HepG2 (cell line): ENCODE results near the gene LRRC28. TPM values are rescaled to one million over a fixed set of nuclear protein-coding genes. Genes with fewer than 3 reads are reported as not detected.

ENCODE experiments used
- AGO1 ChIP-seq: fragments of 200-400 bp; formaldehyde crosslinking; IDR thresholded peaks from 2 replicates; pipeline ENCODE4 v1.6.1; 2017; ENCODE audit warnings: mild to moderate bottlenecking, low read depth, low read length, moderate library complexity; ENCODE audit not compliant: poor library complexity, severe bottlenecking
- ATF1 ChIP-seq: IDR thresholded peaks from 2 replicates; pipeline ENCODE4 v1.6.1; 2016; ENCODE audit warnings: mild to moderate bottlenecking, control low read depth
- ATF4 ChIP-seq, 2 experiments: fragments of 450-650 bp in 1 of 2; sonication (generic) in 1 of 2; formaldehyde crosslinking; IDR thresholded peaks; 2 replicates each; pipeline versions ENCODE4 v1.5.0 to v1.8.0; 2020 to 2022; ENCODE audit warnings: mild to moderate bottlenecking in 1 of 2, missing genetic modification reagents in 1 of 2
- CBX2 ChIP-seq, 2 experiments: fragments of 200-600 bp in 1 of 2; sonication (generic); formaldehyde crosslinking in 1 of 2; IDR thresholded peaks; 2 replicates each; pipeline versions ENCODE4 v1.7.0 to v1.8.1; 2018 to 2022; ENCODE audit warnings: low read depth in 2 of 2, low read length in 1 of 2, mild to moderate bottlenecking in 1 of 2, missing genetic modification reagents in 1 of 2
- FOXC1 ChIP-seq: sonication (generic); formaldehyde crosslinking; IDR thresholded peaks from 2 replicates; pipeline ENCODE4 v1.8.0; 2022; ENCODE audit warnings: mild to moderate bottlenecking, missing genetic modification reagents, borderline replicate concordance
- GPN1 ChIP-seq: sonication (generic); formaldehyde crosslinking; IDR thresholded peaks from 2 replicates; pipeline ENCODE4 v1.5.1; 2020; ENCODE audit warnings: missing genetic modification reagents, borderline replicate concordance
- HOXA9 ChIP-seq: sonication (generic); formaldehyde crosslinking; IDR thresholded peaks from 2 replicates; pipeline ENCODE4 v1.8.1; 2022; ENCODE audit warnings: missing genetic modification reagents, mild to moderate bottlenecking, moderate library complexity, borderline replicate concordance
- SATB2 ChIP-seq: sonication (generic); formaldehyde crosslinking; IDR thresholded peaks from 2 replicates; pipeline ENCODE4 v1.5.0; 2020; ENCODE audit warnings: missing genetic modification reagents
- SIX1 ChIP-seq: sonication (generic); formaldehyde crosslinking; IDR thresholded peaks from 2 replicates; pipeline ENCODE4 v1.4.0; 2020; ENCODE audit warnings: missing genetic modification reagents, borderline replicate concordance
- SKI ChIP-seq: fragments of 450-650 bp; IDR thresholded peaks from one replicate; pipeline ENCODE4 v1.6.1; 2018; ENCODE audit warnings: mild to moderate bottlenecking; ENCODE audit not compliant: partially characterized antibody
- SOX6 ChIP-seq, 2 experiments: fragments of 450-650 bp in 1 of 2; sonication (generic) in 1 of 2; formaldehyde crosslinking in 1 of 2; IDR thresholded peaks; 2 replicates each; pipeline versions ENCODE4 v1.4.0 to v1.6.1; 2017 to 2020; ENCODE audit warnings: antibody characterized with exemption in 1 of 2, mild to moderate bottlenecking in 1 of 2, missing genetic modification reagents in 1 of 2
- ZBTB7A ChIP-seq: sonication (generic); formaldehyde crosslinking; IDR thresholded peaks from 2 replicates; pipeline ENCODE4 v1.8.0; 2022; ENCODE audit warnings: mild to moderate bottlenecking, missing genetic modification reagents
- ZFYVE20 ChIP-seq: sonication (generic); formaldehyde crosslinking; IDR thresholded peaks from 2 replicates; pipeline ENCODE4 v1.8.0; 2023; ENCODE audit warnings: low read depth, mild to moderate bottlenecking, moderate library complexity, missing genetic modification reagents, borderline replicate concordance
- ZNF160 ChIP-seq: sonication (generic); formaldehyde crosslinking; IDR thresholded peaks from 2 replicates; pipeline ENCODE4 v1.8.0; 2022; ENCODE audit warnings: mild to moderate bottlenecking, inconsistent platforms, missing genetic modification reagents
- ZNF317 ChIP-seq: sonication (generic); formaldehyde crosslinking; IDR thresholded peaks from 2 replicates; pipeline ENCODE4 v1.5.0; 2020; ENCODE audit warnings: mild to moderate bottlenecking, missing genetic modification reagents
- ZNF34 ChIP-seq: sonication (generic); formaldehyde crosslinking; IDR thresholded peaks from 2 replicates; pipeline ENCODE4 v1.4.0; 2020; ENCODE audit warnings: mild to moderate bottlenecking, missing genetic modification reagents, borderline replicate concordance
- ZNF777 ChIP-seq: sonication (generic); formaldehyde crosslinking; IDR thresholded peaks from 2 replicates; pipeline ENCODE4 v1.4.0; 2020; ENCODE audit warnings: missing genetic modification reagents
- polyA plus RNA-seq, 8 experiments: library from polyadenylated mRNA; depleted of rRNA in 3 of 8; stranded (reverse) in 7 of 8; unstranded in 1 of 8; fragments of >200 nt; fragmentation: Illumina TruSeq in 4 of 8; extraction: Trizol in 4 of 8; gene quantifications; 2 replicates each; pipeline versions ENCODE4 v1.2.1 to v1.2.3, GENCODE V29; 2011 to 2016; ENCODE audit warnings: low read depth in 4 of 8, missing spikeins in 1 of 8, mixed read lengths in 1 of 8; ENCODE audit not compliant: insufficient read depth in 1 of 8
- total RNA-seq, 5 experiments: library from RNA; depleted of rRNA; stranded (reverse); fragments of >200 nt; fragmentation: Illumina TruSeq; extraction: Trizol; gene quantifications; 2 replicates each; pipeline ENCODE4 v1.2.3, GENCODE V29; 2016; ENCODE audit warnings: low read depth in 1 of 5
- TF ChIP-seq, protein P1 (sequence below): sonication (generic); formaldehyde crosslinking; IDR thresholded peaks from 2 replicates; pipeline ENCODE4 v1.4.0; 2020; ENCODE audit warnings: missing genetic modification reagents, borderline replicate concordance
- TF ChIP-seq, protein P2 (sequence below): IDR thresholded peaks from 2 replicates; pipeline ENCODE4 v1.6.1; 2016; ENCODE audit warnings: mild to moderate bottlenecking, missing biosample characterization, missing genetic modification reagents
- TF ChIP-seq, protein P3 (sequence below): sonication (generic); formaldehyde crosslinking; IDR thresholded peaks from 2 replicates; pipeline ENCODE4 v1.8.1; 2023; ENCODE audit warnings: missing genetic modification reagents, inconsistent platforms, borderline replicate concordance
- TF ChIP-seq, protein P4 (sequence below): sonication (generic); formaldehyde crosslinking; conservative IDR thresholded peaks from 2 replicates; pipeline ENCODE4 v1.8.0; 2022; ENCODE audit warnings: low read depth, missing genetic modification reagents

The LRRC28 gene
- total and polyA plus RNA-seq, 2 of the 13 experiments (the other 11 are each of a cell fraction or from before 2014, with no cell fraction given), result 17.5 to 21.3 TPM

DNA sequence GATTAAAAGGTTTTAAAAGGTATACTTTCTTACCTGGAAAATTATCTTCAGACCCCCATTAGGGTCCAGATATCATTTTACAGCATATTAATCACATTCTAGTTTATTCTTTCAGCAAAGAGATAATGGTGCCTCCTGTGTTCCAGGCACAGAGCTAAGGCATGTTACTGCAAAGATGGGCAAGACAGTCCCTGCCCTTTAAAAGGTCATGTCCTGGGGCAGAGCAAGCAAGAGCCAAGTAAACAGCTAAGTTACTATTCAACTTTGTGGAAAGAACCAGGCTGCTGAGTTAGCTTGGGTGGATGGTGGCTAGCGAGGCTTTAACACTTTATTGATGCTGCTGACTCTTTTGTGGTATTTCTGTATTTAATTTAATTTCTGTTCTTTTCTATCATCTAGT is 75.0 kb downstream of the LRRC28 start (continued):
- TF ChIP-seq, protein P1, sequence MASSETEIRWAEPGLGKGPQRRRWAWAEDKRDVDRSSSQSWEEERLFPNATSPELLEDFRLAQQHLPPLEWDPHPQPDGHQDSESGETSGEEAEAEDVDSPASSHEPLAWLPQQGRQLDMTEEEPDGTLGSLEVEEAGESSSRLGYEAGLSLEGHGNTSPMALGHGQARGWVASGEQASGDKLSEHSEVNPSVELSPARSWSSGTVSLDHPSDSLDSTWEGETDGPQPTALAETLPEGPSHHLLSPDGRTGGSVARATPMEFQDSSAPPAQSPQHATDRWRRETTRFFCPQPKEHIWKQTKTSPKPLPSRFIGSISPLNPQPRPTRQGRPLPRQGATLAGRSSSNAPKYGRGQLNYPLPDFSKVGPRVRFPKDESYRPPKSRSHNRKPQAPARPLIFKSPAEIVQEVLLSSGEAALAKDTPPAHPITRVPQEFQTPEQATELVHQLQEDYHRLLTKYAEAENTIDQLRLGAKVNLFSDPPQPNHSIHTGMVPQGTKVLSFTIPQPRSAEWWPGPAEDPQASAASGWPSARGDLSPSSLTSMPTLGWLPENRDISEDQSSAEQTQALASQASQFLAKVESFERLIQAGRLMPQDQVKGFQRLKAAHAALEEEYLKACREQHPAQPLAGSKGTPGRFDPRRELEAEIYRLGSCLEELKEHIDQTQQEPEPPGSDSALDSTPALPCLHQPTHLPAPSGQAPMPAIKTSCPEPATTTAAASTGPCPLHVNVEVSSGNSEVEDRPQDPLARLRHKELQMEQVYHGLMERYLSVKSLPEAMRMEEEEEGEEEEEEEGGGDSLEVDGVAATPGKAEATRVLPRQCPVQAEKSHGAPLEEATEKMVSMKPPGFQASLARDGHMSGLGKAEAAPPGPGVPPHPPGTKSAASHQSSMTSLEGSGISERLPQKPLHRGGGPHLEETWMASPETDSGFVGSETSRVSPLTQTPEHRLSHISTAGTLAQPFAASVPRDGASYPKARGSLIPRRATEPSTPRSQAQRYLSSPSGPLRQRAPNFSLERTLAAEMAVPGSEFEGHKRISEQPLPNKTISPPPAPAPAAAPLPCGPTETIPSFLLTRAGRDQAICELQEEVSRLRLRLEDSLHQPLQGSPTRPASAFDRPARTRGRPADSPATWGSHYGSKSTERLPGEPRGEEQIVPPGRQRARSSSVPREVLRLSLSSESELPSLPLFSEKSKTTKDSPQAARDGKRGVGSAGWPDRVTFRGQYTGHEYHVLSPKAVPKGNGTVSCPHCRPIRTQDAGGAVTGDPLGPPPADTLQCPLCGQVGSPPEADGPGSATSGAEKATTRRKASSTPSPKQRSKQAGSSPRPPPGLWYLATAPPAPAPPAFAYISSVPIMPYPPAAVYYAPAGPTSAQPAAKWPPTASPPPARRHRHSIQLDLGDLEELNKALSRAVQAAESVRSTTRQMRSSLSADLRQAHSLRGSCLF (CRISPR knock-in tag), result no peak
- TF ChIP-seq ATF1 (no peak), ATF4 (CRISPR knock-in tag; IDR thresholded peaks at IDR 0.05) (no peak), ZNF317 (CRISPR knock-in tag) (no peak), GPN1 (no peak), FOXC1 (CRISPR knock-in tag) (no peak), CBX2 (IDR thresholded peaks at IDR 0.05; ENCODE audit: low read depth, low read length) (no peak), CBX2 (CRISPR knock-in tag; IDR thresholded peaks at IDR 0.05; ENCODE audit: low read depth) (no peak), ZFYVE20 (CRISPR knock-in tag) (no peak), AGO1 (no peak), HOXA9 (CRISPR knock-in tag) (no peak), SIX1 (CRISPR knock-in tag) (0 out of 2 replicates have a peak, but pooled peaks have one; percentile 57), SATB2 (CRISPR knock-in tag) (no peak), ZNF160 (no peak), SKI (no peak), ZBTB7A (CRISPR knock-in tag) (no peak), ZNF34 (CRISPR knock-in tag) (no peak), ZNF777 (CRISPR knock-in tag) (no peak), SOX6 (IDR thresholded peaks at IDR 0.05) (no peak), SOX6 (CRISPR knock-in tag; IDR thresholded peaks at IDR 0.05) (peak; percentile 63)
- TF ChIP-seq, protein P2, sequence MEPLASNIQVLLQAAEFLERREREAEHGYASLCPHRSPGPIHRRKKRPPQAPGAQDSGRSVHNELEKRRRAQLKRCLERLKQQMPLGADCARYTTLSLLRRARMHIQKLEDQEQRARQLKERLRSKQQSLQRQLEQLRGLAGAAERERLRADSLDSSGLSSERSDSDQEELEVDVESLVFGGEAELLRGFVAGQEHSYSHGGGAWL, result no peak
- TF ChIP-seq, protein P3, sequence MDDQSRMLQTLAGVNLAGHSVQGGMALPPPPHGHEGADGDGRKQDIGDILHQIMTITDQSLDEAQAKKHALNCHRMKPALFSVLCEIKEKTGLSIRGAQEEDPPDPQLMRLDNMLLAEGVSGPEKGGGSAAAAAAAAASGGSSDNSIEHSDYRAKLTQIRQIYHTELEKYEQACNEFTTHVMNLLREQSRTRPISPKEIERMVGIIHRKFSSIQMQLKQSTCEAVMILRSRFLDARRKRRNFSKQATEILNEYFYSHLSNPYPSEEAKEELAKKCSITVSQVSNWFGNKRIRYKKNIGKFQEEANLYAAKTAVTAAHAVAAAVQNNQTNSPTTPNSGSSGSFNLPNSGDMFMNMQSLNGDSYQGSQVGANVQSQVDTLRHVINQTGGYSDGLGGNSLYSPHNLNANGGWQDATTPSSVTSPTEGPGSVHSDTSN (CRISPR knock-in tag), result no peak
- TF ChIP-seq, protein P4, sequence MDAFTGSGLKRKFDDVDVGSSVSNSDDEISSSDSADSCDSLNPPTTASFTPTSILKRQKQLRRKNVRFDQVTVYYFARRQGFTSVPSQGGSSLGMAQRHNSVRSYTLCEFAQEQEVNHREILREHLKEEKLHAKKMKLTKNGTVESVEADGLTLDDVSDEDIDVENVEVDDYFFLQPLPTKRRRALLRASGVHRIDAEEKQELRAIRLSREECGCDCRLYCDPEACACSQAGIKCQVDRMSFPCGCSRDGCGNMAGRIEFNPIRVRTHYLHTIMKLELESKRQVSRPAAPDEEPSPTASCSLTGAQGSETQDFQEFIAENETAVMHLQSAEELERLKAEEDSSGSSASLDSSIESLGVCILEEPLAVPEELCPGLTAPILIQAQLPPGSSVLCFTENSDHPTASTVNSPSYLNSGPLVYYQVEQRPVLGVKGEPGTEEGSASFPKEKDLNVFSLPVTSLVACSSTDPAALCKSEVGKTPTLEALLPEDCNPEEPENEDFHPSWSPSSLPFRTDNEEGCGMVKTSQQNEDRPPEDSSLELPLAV (CRISPR knock-in tag), result no peak
